Measurements from ENCODE around the gene LRRC56. TPM values are rescaled to one million over a fixed set of nuclear protein-coding genes. Genes with fewer than 3 reads are reported as not detected.

LRRC56 gene
- polyA plus RNA-seq, 3 donors = 0.09 to 0.68 TPM; not detected in 1

- H3K4me3 Mint-ChIP-seq = peak overlapping the region; percentile 60 to 83
- intact Hi-C loops (cut with micrococcal nuclease) = no loop called here
- Histone ChIP-seq H3K36me3 (replicated peaks in 1 of 2; ENCODE audit: control insufficient read depth in 1 of 2, insufficient read depth in 2 of 2, low read length in 2 of 2) (no peaks in the 10 kb centered on the region), H3K9me3 (replicated peaks in 1 of 2; ENCODE audit: control insufficient read depth in 1 of 2, insufficient read depth in 1 of 2, low read length in 2 of 2) (peaks cover 5 to 16% of the 10 kb centered on the region in 2 donors), H3K9ac (ENCODE audit: insufficient read depth, low read length, poor library complexity, severe bottlenecking) (no peak overlapping the region), H3K4me2 (replicated peaks; ENCODE audit: extremely low read depth, low read length, poor library complexity, severe bottlenecking) (peak overlapping the region; percentile 55), H3K79me2 (ENCODE audit: insufficient read depth, low read length) (no peaks in the 10 kb centered on the region), H3K27ac (ENCODE audit: low read depth in 1 of 2, low read length in 2 of 2) (no peak overlapping the region), H2AFZ (ENCODE audit: insufficient read depth, low read depth, low read length, poor library complexity, severe bottlenecking) (peak overlapping the region; percentile 51), H3K4me3 (replicated peaks in 1 of 3; ENCODE audit: low read depth in 2 of 3, low read length in 3 of 3) (peak overlapping the region in 2 of 3 experiments; percentile 15 to 53), H4K20me1 (ENCODE audit: insufficient read depth, low read length) (no peaks in the 10 kb centered on the region), H3K27me3 (ENCODE audit: control insufficient read depth in 2 of 2, insufficient read depth in 2 of 2, low read length in 2 of 2) (no peaks in the 10 kb centered on the region), H3K4me1 (ENCODE audit: control insufficient read depth in 1 of 2, insufficient read depth in 2 of 2, low read length in 2 of 2) (peaks cover 11 to 13% of the 10 kb centered on the region in 2 donors)
- peak; percentile 86 to 92 (median 90) for DNase-seq
- peaks cover 17% of the 10 kb centered on the region for H3K4me1 Mint-ChIP-seq
- peak overlapping the region in 6 of 7 donors; percentile 42 to 82 (median 79) for H3K27ac Mint-ChIP-seq
- whole genome bisulfite sequencing (ENCODE audit: insufficient coverage) = 9% methylated on average over 65 of the region's 74 CpGs
- peaks cover 12 to 16% (median 14%) of the 10 kb centered on the region in 7 donors for H3K9me3 Mint-ChIP-seq
- peaks cover 5 to 27% of the 10 kb centered on the region in 2 donors for H3K36me3 Mint-ChIP-seq
- peak; percentile 100 for TF ChIP-seq CTCF (IDR thresholded peaks at IDR 0.05)
- peaks cover 0 to 3% (median 2%) of the 10 kb centered on the region in 3 donors for H3K27me3 Mint-ChIP-seq (ENCODE audit: low read depth in 3 of 3)
Measured at GRCh38 chr11:518463-519202, 18.7 kb upstream of the LRRC56 start.

GRCh38 chr11:520428-521176 lies 16.7 kb upstream of the LRRC56 start:
- Mint-ChIP-seq H3K27me3 (ENCODE audit: low read depth in 3 of 3) (peaks cover 1 to 6% (median 4%) of the 10 kb centered on the region in 3 donors), H3K4me3 (no peak overlapping the region), H3K36me3 (peaks cover 3 to 12% of the 10 kb centered on the region in 2 donors), H3K9me3 (peaks cover 12 to 16% (median 14%) of the 10 kb centered on the region in 7 donors), H3K27ac (peak overlapping the region in 2 of 7 donors; percentile 62 to 82), H3K4me1 (peaks cover 6% of the 10 kb centered on the region)
- no peak overlapping the region for H3K27ac ChIP-seq (ENCODE audit: low read depth in 1 of 2, low read length in 2 of 2)
- peaks cover 5 to 8% of the 10 kb centered on the region in 2 donors for H3K4me1 ChIP-seq (ENCODE audit: control insufficient read depth in 1 of 2, insufficient read depth in 2 of 2, low read length in 2 of 2)
- no peaks in the 10 kb centered on the region for H3K79me2 ChIP-seq (ENCODE audit: insufficient read depth, low read length)
- no peak for DNase-seq
- no peak overlapping the region for H3K4me2 ChIP-seq (replicated peaks; ENCODE audit: extremely low read depth, low read length, poor library complexity, severe bottlenecking)
- 94% methylated on average over 36 of the region's 39 CpGs for WGBS (ENCODE audit: insufficient coverage)
- intact Hi-C loops (cut with micrococcal nuclease) = no loop called here
- no peak overlapping the region for H3K9ac ChIP-seq (ENCODE audit: insufficient read depth, low read length, poor library complexity, severe bottlenecking)
- no peak for TF ChIP-seq CTCF (IDR thresholded peaks at IDR 0.05)
- no peaks in the 10 kb centered on the region for H3K27me3 ChIP-seq (ENCODE audit: control insufficient read depth in 2 of 2, insufficient read depth in 2 of 2, low read length in 2 of 2)
- no peak overlapping the region for H2AFZ ChIP-seq (ENCODE audit: insufficient read depth, low read depth, low read length, poor library complexity, severe bottlenecking)
- no peaks in the 10 kb centered on the region for H4K20me1 ChIP-seq (ENCODE audit: insufficient read depth, low read length)
- no peaks in the 10 kb centered on the region for H3K36me3 ChIP-seq (replicated peaks in 1 of 2; ENCODE audit: control insufficient read depth in 1 of 2, insufficient read depth in 2 of 2, low read length in 2 of 2)
- peaks cover 5 to 16% of the 10 kb centered on the region in 2 donors for H3K9me3 ChIP-seq (replicated peaks in 1 of 2; ENCODE audit: control insufficient read depth in 1 of 2, insufficient read depth in 1 of 2, low read length in 2 of 2)
- H3K4me3 ChIP-seq (replicated peaks in 1 of 3; ENCODE audit: low read depth in 2 of 3, low read length in 3 of 3) = no peak overlapping the region
